SU-DHL-6 (cell line): ENCODE data around the gene DMRTB1.

ENCODE experiments used
- H2AFZ ChIP-seq: fragments of 200-600 bp; sonication (generic); 2 replicates; pipeline ENCODE4 v1.6.1; 2014; ENCODE audit warnings: low read depth, mild to moderate bottlenecking, moderate library complexity, mixed read lengths, antibody characterized with exemption, low read length; ENCODE audit not compliant: severe bottlenecking
- H3F3A ChIP-seq: fragments of 200-600 bp; shearing (Covaris generic); 2 replicates; pipeline ENCODE4 v1.6.0; 2016; ENCODE audit warnings: antibody characterized with exemption, mild to moderate bottlenecking; ENCODE audit not compliant: insufficient read depth
- H3K27ac ChIP-seq: fragments of 200-600 bp; sonication (generic); 2 replicates; pipeline ENCODE4 v1.5.1; 2016; ENCODE audit warnings: low read depth, mild to moderate bottlenecking, low read length, moderate library complexity, mixed read lengths
- H3K27me3 ChIP-seq: fragments of 200-600 bp; sonication (generic), shearing (Covaris generic); 2 replicates; pipeline ENCODE4 v1.6.0; 2014; ENCODE audit warnings: mild to moderate bottlenecking, low read length
- H3K36me3 ChIP-seq: fragments of 200-600 bp; sonication (generic); 2 replicates; pipeline ENCODE4 v1.6.1; 2014; ENCODE audit warnings: mild to moderate bottlenecking, low read length, mixed read lengths
- H3K4me2 ChIP-seq: fragments of 300-600, 200-600 bp; shearing (Covaris generic), sonication (generic); 2 replicates; pipeline ENCODE4 v1.6.0; 2014; ENCODE audit warnings: low read length, low read depth, mild to moderate bottlenecking; ENCODE audit not compliant: poor library complexity, severe bottlenecking
- H3K4me3 ChIP-seq: fragments of 200-600 bp; sonication (generic); 2 replicates; pipeline ENCODE4 v1.5.1; 2014; ENCODE audit warnings: antibody characterized with exemption, low read length, mild to moderate bottlenecking, mixed read lengths; ENCODE audit not compliant: insufficient read depth, poor library complexity, severe bottlenecking
- H3K79me2 ChIP-seq: fragments of 200-600 bp; sonication (generic); 2 replicates; pipeline ENCODE4 v1.6.1; 2014; ENCODE audit warnings: mild to moderate bottlenecking, low read length, moderate library complexity; ENCODE audit not compliant: insufficient read depth
- H3K9ac ChIP-seq: fragments of 200-600 bp; sonication (generic); 2 replicates; pipeline ENCODE4 v1.7.0; 2014; ENCODE audit warnings: mild to moderate bottlenecking, low read length
- H3K9me2 ChIP-seq: fragments of 200-600 bp; sonication (generic); replicated peaks from 2 replicates; pipeline ENCODE4 v1.6.1; 2014; ENCODE audit warnings: low read length; ENCODE audit not compliant: insufficient read depth
- H3K9me3 ChIP-seq: fragments of 200-600 bp; sonication (generic); 2 replicates; pipeline ENCODE4 v1.6.1; 2014; ENCODE audit warnings: low read length, mixed read lengths; ENCODE audit not compliant: insufficient read depth
- H4K20me1 ChIP-seq: fragments of 200-600 bp; sonication (generic); 2 replicates; pipeline ENCODE4 v1.6.1; 2014; ENCODE audit warnings: low read depth, mild to moderate bottlenecking, antibody characterized with exemption, low read length, moderate library complexity, mixed read lengths
- EZH2phosphoT487 ChIP-seq: fragments of 200-600 bp; sonication (generic), shearing (Covaris generic); conservative IDR thresholded peaks from 2 replicates; pipeline ENCODE4 v1.6.1; 2018; ENCODE audit warnings: mild to moderate bottlenecking, antibody characterized with exemption, low read length, moderate library complexity, mixed read lengths
- TF ChIP-seq, protein P1 (sequence below): fragments of 200-600 bp; sonication (generic); IDR thresholded peaks from one replicate; pipeline ENCODE4 v1.5.1; 2017; ENCODE audit warnings: antibody characterized with exemption, mild to moderate bottlenecking, low read length, moderate library complexity; ENCODE audit not compliant: insufficient read depth, poor library complexity, severe bottlenecking

Gene DMRTB1

DNA sequence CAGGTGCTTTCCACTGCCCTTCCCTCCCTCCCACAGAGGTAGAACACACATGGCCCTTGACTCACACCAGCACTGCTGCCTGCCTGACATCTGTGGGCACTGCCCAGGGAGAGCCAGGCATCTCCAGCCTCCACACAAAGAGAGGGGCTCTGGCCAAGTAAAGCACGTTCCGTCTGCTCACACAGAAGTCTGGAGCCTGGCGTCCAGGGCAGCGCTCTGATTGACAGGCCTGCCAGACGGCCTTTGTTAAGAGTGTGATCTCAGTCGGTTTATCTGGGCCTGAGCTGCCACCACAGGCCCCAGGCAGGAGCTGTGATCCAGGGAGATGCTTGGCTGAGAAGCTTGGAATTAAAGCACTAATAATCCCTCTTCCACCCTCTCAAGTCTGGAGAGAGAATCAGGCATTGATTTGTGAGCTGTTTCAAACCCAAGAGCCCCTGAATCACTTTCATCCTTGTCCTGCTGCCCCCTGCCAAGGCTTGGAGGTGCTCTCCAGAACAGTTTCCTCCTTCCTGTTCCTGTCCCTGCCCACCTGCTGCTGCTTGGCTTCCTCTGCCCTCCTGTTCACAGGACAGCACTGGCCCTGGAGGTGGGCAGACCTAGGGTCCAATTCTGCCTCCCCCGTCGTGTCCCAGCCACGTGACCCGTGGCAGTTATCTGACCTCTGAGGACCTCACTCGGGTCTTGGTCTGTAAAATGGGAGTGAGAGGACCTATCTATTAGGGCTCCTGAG is 3.7 kb downstream of the DMRTB1 start:
- Histone ChIP-seq H3F3A (no peaks in the 10 kb centered on the region), H2AFZ (no peak overlapping the region), H4K20me1 (no peaks in the 10 kb centered on the region), H3K9ac (no peak overlapping the region), H3K27me3 (no peaks in the 10 kb centered on the region), H3K27ac (no peak overlapping the region), H3K9me3 (no peaks in the 10 kb centered on the region), H3K4me2 (no peak overlapping the region), H3K4me3 (no peak overlapping the region), H3K36me3 (no peaks in the 10 kb centered on the region), H3K9me2 (no peaks in the 10 kb centered on the region), H3K79me2 (no peaks in the 10 kb centered on the region)
- no peak for TF ChIP-seq EZH2phosphoT487
- TF ChIP-seq, protein P1, sequence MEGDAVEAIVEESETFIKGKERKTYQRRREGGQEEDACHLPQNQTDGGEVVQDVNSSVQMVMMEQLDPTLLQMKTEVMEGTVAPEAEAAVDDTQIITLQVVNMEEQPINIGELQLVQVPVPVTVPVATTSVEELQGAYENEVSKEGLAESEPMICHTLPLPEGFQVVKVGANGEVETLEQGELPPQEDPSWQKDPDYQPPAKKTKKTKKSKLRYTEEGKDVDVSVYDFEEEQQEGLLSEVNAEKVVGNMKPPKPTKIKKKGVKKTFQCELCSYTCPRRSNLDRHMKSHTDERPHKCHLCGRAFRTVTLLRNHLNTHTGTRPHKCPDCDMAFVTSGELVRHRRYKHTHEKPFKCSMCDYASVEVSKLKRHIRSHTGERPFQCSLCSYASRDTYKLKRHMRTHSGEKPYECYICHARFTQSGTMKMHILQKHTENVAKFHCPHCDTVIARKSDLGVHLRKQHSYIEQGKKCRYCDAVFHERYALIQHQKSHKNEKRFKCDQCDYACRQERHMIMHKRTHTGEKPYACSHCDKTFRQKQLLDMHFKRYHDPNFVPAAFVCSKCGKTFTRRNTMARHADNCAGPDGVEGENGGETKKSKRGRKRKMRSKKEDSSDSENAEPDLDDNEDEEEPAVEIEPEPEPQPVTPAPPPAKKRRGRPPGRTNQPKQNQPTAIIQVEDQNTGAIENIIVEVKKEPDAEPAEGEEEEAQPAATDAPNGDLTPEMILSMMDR = no peak

DNA sequence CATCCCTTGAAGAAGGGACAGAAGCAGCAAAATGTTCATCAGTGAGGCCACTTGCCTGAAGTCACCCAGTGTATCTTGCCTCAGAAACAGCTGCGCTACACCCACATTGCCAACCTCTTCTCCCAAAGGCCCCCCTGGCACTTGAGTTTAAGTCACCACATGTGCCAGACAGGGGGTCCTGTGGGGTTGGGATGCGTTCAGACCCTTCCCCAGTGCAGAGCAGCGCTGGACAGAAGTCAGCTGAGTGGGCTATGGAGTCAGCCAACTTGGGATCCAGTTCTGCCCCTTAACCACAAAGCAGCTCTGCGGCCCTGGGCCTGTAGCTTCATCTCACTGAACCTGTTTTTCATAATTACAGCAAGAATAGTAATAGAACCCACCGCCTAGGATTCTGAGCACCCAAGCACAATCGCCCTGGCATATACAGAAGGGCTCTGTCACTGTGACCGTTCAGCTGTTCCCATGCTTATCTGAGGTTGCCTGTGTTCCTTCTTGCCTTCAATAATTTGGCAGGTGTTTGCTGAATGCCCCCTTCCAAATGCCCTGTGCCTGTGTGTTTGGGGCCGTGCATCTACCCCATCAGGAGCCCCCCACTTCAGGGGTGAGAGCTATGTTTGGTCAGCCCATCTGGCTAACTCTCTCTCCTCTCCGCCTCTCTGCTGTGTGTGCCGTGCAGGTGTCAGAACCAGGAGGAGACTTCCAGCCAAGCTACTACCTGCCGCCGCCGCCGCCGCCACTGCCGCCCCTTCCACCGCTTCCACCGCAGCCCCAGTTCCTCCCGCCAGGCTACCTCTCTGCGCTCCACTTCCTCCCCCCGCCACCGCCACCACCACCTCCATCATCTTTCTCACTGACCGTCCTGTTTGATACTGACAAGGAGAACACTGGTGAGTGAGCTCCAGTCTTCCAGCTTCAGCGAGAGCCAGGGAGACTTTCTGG is 5.0 kb downstream of the DMRTB1 start:
- Histone ChIP-seq H4K20me1 (no peaks in the 10 kb centered on the region), H3F3A (no peaks in the 10 kb centered on the region), H3K27me3 (no peaks in the 10 kb centered on the region), H3K4me3 (no peak overlapping the region), H3K9me3 (no peaks in the 10 kb centered on the region), H3K36me3 (no peaks in the 10 kb centered on the region), H3K4me2 (no peak overlapping the region), H3K79me2 (no peaks in the 10 kb centered on the region), H3K9me2 (no peaks in the 10 kb centered on the region), H3K9ac (no peak overlapping the region), H3K27ac (no peak overlapping the region), H2AFZ (no peak overlapping the region)
- TF ChIP-seq, protein P1 = no peak
- no peak for TF ChIP-seq EZH2phosphoT487

DNA sequence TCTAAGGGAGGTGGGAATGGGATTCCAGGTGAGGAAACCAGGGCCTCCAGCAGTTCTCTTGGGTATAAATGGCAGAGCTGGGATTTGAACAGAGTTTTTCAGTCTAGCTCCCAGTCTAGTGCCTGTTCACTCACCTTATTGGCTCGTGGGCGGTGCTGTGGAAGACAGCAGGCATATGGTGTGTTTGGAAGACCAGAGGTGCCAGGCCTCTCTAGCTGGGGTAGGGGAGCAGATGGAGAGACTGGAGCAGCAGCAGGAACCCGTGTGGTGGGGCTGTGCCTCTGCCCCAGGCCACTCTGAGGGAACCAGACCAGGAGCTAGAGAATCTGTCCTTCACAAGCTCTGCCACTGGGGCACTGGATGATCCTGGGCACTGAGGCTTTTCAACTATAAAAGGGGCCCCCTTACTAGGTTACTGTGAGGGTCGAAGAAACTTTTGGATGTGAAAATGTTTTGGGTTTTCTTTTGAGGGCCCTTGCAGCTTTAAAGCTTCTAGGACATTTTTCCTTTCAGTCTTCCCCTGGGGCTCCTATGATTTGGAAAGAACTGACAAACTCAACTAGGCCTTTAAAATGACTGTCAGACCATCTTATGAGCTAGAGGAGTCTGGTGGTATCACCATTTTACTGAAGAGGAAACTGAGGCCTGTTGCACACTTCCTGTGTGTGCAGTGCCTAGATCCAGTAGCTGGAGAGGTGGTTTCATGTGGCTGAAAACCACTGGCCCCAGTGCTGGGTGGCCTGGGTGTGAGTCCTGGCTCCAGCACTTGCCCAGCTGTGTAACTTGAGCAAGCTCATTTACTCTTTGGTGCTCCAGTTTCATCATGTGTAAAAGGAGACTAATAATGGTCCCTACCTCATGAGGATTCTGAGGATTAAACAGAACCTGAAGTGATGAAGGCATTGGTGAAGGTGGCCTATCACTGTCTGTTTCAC is 6.1 kb downstream of the DMRTB1 start:
- H2AFZ ChIP-seq = no peak overlapping the region
- TF ChIP-seq EZH2phosphoT487 = no peak
- TF ChIP-seq, protein P1 = no peak
- H3K9ac ChIP-seq = no peak overlapping the region
- no peaks in the 10 kb centered on the region for H3K36me3 ChIP-seq
- H3F3A ChIP-seq = no peaks in the 10 kb centered on the region
- no peak overlapping the region for H3K4me3 ChIP-seq
- H3K27me3 ChIP-seq = no peaks in the 10 kb centered on the region
- H3K9me3 ChIP-seq = no peaks in the 10 kb centered on the region
- no peaks in the 10 kb centered on the region for H3K79me2 ChIP-seq
- H3K27ac ChIP-seq = no peak overlapping the region
- no peaks in the 10 kb centered on the region for H4K20me1 ChIP-seq
- H3K9me2 ChIP-seq = no peaks in the 10 kb centered on the region
- H3K4me2 ChIP-seq = no peak overlapping the region
